Stimulated activated memory B cell treated with anti-CD40 and anti-IgM and Interleukin-4, amounts not matched to agents 10 μg/mL and 1 μg/mL and 100 μg/mL, for 72 hours (primary cell): ENCODE results near the gene RAB3C.
A peak's percentile ranks its signal among the peaks of the same experiment; 100 is the strongest.
"Not testable (repeated sequence)": the region's sequence is repeated elsewhere in the genome, so short reads cannot be mapped to it uniquely, and the experiment has no call there.

Experiments used
- ATAC-seq: fragments of 150-1000 bp; cut with Tn5 transposase; 2 replicates; pipeline ENCODE4 v1.10.0; 2021
- H3K27ac Mint-ChIP-seq: one replicate; pipeline ENCODE4 v1.8.0; 2022; ENCODE audit warnings: mild to moderate bottlenecking, mixed read lengths
- H3K27me3 Mint-ChIP-seq: one replicate; pipeline ENCODE4 v1.8.0; 2022; ENCODE audit warnings: mixed read lengths
- H3K36me3 Mint-ChIP-seq: one replicate; pipeline ENCODE4 v1.8.0; 2022; ENCODE audit warnings: mixed read lengths
- H3K4me1 Mint-ChIP-seq: one replicate; pipeline ENCODE4 v1.8.0; 2022; ENCODE audit warnings: mixed read lengths
- H3K4me3 Mint-ChIP-seq: one replicate; pipeline ENCODE4 v1.8.0; 2022; ENCODE audit warnings: mild to moderate bottlenecking, moderate library complexity, mixed read lengths
- H3K9me3 Mint-ChIP-seq: one replicate; pipeline ENCODE4 v1.8.0; 2022; ENCODE audit warnings: mixed read lengths

The RAB3C gene

DNA sequence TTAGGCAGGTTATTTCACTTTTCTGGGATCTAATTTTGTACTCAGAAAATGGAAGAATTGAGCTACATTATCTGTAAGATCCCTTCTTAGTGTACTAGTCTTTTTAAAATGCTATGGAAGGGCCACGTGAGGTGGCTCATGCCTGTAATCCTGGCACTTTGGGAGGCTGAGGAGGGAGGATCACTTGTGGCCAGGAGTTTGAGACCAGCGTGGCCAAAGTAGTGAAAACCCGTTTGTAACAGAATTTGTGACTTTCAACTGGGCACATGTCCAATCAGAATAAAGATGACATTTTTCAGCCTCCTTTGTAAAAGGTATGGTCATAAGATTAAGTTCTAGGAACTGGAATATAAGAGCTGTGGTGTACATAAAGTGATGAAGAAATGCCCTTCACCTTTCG lies 3.1 kb upstream of the RAB3C start:
- H3K4me3 Mint-ChIP-seq: no peak overlapping the region
- no peaks in the 10 kb centered on the region for H3K9me3 Mint-ChIP-seq
- H3K27ac Mint-ChIP-seq: no peak overlapping the region
- H3K4me1 Mint-ChIP-seq: peaks cover 25% of the 10 kb centered on the region
- peaks cover 31% of the 10 kb centered on the region for H3K27me3 Mint-ChIP-seq
- no peak for ATAC-seq
- H3K36me3 Mint-ChIP-seq: no peaks in the 10 kb centered on the region

DNA sequence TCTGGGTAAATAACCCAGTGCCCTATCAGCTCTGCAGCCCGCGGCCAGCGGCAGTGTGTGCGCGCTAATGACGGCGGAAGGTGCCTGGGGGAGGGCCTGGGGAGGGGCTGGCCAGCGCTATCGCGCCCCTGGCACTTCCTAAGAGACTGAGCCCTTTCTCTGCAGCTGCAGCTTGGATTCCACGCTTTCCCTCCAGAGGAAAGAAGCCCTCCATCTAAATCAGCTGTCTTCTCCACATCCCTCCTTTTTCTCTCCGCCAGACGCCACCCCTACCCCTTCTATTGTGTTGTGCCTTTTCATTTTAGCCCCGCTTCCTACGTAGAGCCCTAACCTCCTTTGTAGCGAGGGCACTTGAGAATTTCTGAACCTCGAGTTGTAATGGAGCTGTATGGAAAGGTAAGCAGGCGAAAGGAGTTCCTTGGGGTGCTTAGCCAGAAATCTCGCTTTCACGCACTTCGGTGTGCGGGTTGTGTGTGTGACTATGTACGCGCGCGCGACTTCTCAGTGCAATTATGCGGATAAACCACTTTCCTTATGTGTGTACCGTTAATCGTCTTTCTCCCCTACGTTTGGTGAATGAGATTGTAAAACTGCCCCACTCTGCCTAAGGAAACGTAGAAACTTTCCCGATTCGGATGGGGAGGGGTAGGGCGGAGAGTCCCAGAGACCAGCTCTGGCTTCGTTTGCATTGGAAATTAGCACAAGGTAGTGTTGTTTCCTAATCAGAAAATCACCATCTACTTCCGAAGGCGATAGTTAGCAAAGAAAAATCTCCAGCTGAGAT lies 664 bp upstream of the RAB3C start:
- peak overlapping the region; percentile 92 for H3K4me3 Mint-ChIP-seq
- ATAC-seq: peak; percentile 53
- H3K27ac Mint-ChIP-seq: no peak overlapping the region
- H3K36me3 Mint-ChIP-seq: no peaks in the 10 kb centered on the region
- H3K4me1 Mint-ChIP-seq: peaks cover 25% of the 10 kb centered on the region
- H3K27me3 Mint-ChIP-seq: peaks cover 31% of the 10 kb centered on the region
- no peaks in the 10 kb centered on the region for H3K9me3 Mint-ChIP-seq

DNA sequence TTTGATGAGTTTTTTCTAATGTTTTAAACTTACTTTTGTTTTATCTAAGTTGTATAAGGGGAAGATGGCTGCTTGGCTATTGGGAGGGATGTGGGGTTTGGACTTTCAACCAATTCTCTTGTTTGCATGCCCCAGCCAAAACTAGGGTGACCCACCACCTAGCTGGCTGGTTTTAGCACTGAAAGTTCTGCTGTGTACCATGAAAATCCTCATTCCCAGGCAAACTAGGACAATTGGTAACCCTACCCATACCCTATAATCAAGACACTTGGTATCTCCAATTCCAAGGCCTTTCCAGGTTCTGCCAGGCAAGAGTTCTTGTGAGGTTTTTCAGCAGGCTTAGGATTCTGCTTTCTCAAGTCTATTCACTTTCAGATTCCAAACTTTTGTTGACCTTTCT lies 13.1 kb downstream of the RAB3C start:
- no peaks in the 10 kb centered on the region for H3K36me3 Mint-ChIP-seq
- no peak overlapping the region for H3K27ac Mint-ChIP-seq
- ATAC-seq: no peak
- H3K27me3 Mint-ChIP-seq: no peaks in the 10 kb centered on the region
- H3K4me3 Mint-ChIP-seq: no peak overlapping the region
- H3K9me3 Mint-ChIP-seq: no peaks in the 10 kb centered on the region
- H3K4me1 Mint-ChIP-seq: peaks cover 6% of the 10 kb centered on the region

DNA sequence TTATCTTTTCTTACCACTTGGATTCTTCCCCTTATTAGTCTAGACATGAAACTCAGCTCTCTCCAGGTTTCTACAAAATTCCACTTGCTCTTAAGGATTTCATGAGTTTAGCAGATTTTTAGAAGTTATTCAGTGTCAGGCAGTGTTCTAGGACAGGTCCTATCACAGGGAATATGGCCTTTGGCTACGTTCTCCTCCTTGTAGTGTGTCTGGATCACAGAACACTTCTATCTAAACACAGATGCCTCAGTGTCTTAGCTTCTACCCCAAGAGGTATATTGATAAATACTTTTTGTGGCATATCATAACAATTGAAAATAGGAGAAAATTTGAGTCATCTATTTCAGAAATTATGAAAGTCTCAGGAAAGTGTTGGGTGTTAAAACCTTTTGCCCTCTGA lies 15.6 kb downstream of the RAB3C start:
- H3K27ac Mint-ChIP-seq: no peak overlapping the region
- no peak overlapping the region for H3K4me3 Mint-ChIP-seq
- no peak for ATAC-seq
- H3K9me3 Mint-ChIP-seq: peaks cover 11% of the 10 kb centered on the region
- peaks cover 9% of the 10 kb centered on the region for H3K4me1 Mint-ChIP-seq
- peaks cover 1% of the 10 kb centered on the region for H3K36me3 Mint-ChIP-seq
- no peaks in the 10 kb centered on the region for H3K27me3 Mint-ChIP-seq

DNA sequence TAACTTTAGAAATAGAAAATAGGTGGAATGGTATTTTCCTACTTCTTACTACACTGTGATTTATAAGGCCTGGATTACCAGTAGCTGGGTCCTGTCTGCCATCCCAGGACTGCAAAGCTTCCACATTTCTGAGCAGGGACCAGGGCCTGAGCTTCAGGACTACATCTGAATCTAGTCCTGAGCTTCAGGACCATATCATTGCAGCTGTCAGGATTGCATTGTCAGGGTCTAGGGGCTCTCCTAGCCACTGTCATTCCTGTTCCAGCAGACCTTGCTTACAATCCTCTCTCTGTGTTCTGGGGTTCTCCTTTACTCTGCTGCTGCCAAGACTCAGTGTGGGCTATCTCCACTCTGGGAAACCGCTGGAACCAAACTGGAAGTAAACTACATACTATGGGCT lies 16.3 kb downstream of the RAB3C start:
- no peak for ATAC-seq
- Mint-ChIP-seq H3K27ac (no peak overlapping the region), H3K36me3 (peaks cover 9% of the 10 kb centered on the region), H3K4me1 (peaks cover 9% of the 10 kb centered on the region), H3K4me3 (no peak overlapping the region), H3K9me3 (peaks cover 14% of the 10 kb centered on the region), H3K27me3 (no peaks in the 10 kb centered on the region)

DNA sequence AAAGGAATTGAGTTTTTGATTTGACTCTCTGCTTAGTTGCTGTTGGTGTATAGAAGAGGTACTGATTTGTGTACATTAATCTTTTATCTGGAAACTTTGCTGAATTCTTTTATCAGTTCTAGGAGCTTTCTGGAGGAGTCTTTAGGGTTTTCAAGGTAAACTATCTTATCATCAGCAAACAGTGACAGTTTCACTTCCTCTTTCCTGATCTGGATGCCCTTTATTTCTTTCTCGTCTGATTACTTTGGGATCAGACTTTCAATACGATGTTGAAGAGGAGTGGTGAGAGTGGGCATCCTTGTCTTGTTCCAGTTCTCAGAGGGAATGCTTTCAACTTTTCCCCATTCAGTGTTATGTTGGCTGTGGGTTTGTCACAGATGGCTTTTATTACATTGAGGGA lies 17.7 kb downstream of the RAB3C start:
- H3K27me3 Mint-ChIP-seq, H3K27ac Mint-ChIP-seq, H3K4me3 Mint-ChIP-seq, ATAC-seq, H3K4me1 Mint-ChIP-seq, H3K36me3 Mint-ChIP-seq: not testable (repeated sequence)
- H3K9me3 Mint-ChIP-seq: peaks cover 14% of the 10 kb centered on the region

- not testable (repeated sequence) for H3K27ac Mint-ChIP-seq, H3K36me3 Mint-ChIP-seq, ATAC-seq, H3K4me3 Mint-ChIP-seq, H3K4me1 Mint-ChIP-seq, H3K27me3 Mint-ChIP-seq
- H3K9me3 Mint-ChIP-seq: peaks cover 19% of the 10 kb centered on the region
Measured at GRCh38 chr5:58602889-58603288, 20.0 kb downstream of the RAB3C start.

- peaks cover 9% of the 10 kb centered on the region for H3K36me3 Mint-ChIP-seq
- H3K4me1 Mint-ChIP-seq: peaks cover 1% of the 10 kb centered on the region
- no peak overlapping the region for H3K4me3 Mint-ChIP-seq
- H3K27ac Mint-ChIP-seq: no peak overlapping the region
- ATAC-seq: no peak
- H3K27me3 Mint-ChIP-seq: no peaks in the 10 kb centered on the region
- peaks cover 24% of the 10 kb centered on the region for H3K9me3 Mint-ChIP-seq
Measured at GRCh38 chr5:58606064-58606463, 23.2 kb downstream of the RAB3C start.

GRCh38 chr5:58615972-58616371 lies 33.1 kb downstream of the RAB3C start:
- H3K36me3 Mint-ChIP-seq: no peaks in the 10 kb centered on the region
- peaks cover 3% of the 10 kb centered on the region for H3K9me3 Mint-ChIP-seq
- no peak for ATAC-seq
- no peaks in the 10 kb centered on the region for H3K27me3 Mint-ChIP-seq
- H3K4me1 Mint-ChIP-seq: no peaks in the 10 kb centered on the region
- no peak overlapping the region for H3K4me3 Mint-ChIP-seq
- H3K27ac Mint-ChIP-seq: no peak overlapping the region

- Mint-ChIP-seq H3K36me3 (no peaks in the 10 kb centered on the region), H3K9me3 (no peaks in the 10 kb centered on the region), H3K4me1 (no peaks in the 10 kb centered on the region), H3K4me3 (no peak overlapping the region), H3K27ac (no peak overlapping the region), H3K27me3 (no peaks in the 10 kb centered on the region)
- no peak for ATAC-seq
Measured at GRCh38 chr5:58617241-58617640, 34.4 kb downstream of the RAB3C start.

GRCh38 chr5:58620336-58620735 lies 37.5 kb downstream of the RAB3C start:
- H3K4me1 Mint-ChIP-seq: no peaks in the 10 kb centered on the region
- H3K4me3 Mint-ChIP-seq: no peak overlapping the region
- ATAC-seq: no peak
- H3K27me3 Mint-ChIP-seq: no peaks in the 10 kb centered on the region
- H3K9me3 Mint-ChIP-seq: no peaks in the 10 kb centered on the region
- no peak overlapping the region for H3K27ac Mint-ChIP-seq
- no peaks in the 10 kb centered on the region for H3K36me3 Mint-ChIP-seq

DNA sequence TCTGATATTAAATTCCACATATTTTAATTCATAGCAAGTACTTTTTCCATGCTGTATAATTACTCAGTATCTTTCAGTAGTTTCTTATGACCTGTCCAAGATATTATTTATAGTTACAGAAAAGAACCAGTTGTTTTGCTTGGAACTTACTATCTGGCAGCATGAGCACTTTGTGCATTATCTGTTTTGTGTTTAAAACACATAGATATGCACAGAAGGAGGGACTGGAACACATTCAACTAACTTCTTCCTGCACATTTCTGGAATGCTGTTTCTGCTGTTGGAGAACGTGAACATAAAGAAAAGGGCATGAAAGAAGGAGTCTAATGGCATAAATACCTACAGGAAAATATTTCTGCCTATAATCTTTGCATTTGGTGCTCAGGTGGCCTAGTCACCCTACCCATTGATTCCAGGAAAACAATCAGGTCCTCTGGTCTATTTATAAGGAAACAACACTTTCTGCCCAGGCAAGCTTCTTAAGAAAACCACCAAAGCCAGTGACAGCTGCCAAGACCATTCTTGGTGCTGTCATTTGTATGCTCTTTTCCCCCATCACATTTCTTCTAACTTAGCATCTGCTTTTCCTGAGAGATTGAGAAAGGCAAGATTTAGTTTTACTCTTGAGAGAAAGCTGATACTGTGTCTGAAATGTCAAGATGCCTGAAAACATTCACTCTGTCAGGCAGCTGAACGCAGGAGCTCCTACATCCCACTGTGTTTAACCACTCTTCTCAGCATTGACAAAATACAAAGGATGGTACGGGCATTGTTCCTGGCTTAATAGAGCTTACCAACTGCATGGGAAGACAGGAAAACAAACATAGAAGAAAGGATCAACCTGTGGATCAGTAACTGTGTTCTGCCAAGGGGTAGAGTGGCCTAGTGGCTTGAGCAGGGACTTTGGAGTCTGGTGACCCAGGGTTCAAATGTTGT lies 40.3 kb downstream of the RAB3C start:
- ATAC-seq: no peak
- H3K9me3 Mint-ChIP-seq: no peaks in the 10 kb centered on the region

GRCh38 chr5:58628626-58629025 lies 45.8 kb downstream of the RAB3C start:
- Mint-ChIP-seq H3K4me3 (no peak overlapping the region), H3K9me3 (no peaks in the 10 kb centered on the region), H3K4me1 (no peaks in the 10 kb centered on the region), H3K27ac (no peak overlapping the region), H3K36me3 (no peaks in the 10 kb centered on the region), H3K27me3 (no peaks in the 10 kb centered on the region)
- ATAC-seq: no peak

More for the DNA sequence above, 40.3 kb downstream of the RAB3C start:
- Mint-ChIP-seq H3K27ac (no peak overlapping the region), H3K36me3 (no peaks in the 10 kb centered on the region), H3K27me3 (no peaks in the 10 kb centered on the region), H3K4me1 (no peaks in the 10 kb centered on the region), H3K4me3 (no peak overlapping the region)

- Mint-ChIP-seq H3K9me3 (no peaks in the 10 kb centered on the region), H3K36me3 (no peaks in the 10 kb centered on the region), H3K4me3 (no peak overlapping the region), H3K27ac (no peak overlapping the region), H3K27me3 (no peaks in the 10 kb centered on the region), H3K4me1 (no peaks in the 10 kb centered on the region)
- no peak for ATAC-seq
Measured at GRCh38 chr5:58629271-58630159, 46.6 kb downstream of the RAB3C start.

- H3K36me3 Mint-ChIP-seq: no peaks in the 10 kb centered on the region
- ATAC-seq: no peak
- no peaks in the 10 kb centered on the region for H3K27me3 Mint-ChIP-seq
- no peaks in the 10 kb centered on the region for H3K4me1 Mint-ChIP-seq
- no peak overlapping the region for H3K27ac Mint-ChIP-seq
- no peak overlapping the region for H3K4me3 Mint-ChIP-seq
- no peaks in the 10 kb centered on the region for H3K9me3 Mint-ChIP-seq
Measured at GRCh38 chr5:58631895-58632294, 49.0 kb downstream of the RAB3C start.
